Endothelial cell of umbilical vein (primary cell): ENCODE measurements around the gene MAN2B1. TPM values are rescaled to one million over a fixed set of nuclear protein-coding genes. Genes with fewer than 3 reads are reported as not detected.

Source experiments
- BruUV-seq: library from RNA; stranded (reverse); fragments of 400-500 nt; replicated peaks from 2 replicates; lab custom pipeline; 2021; lab: Mats Ljungman, UMichigan
- CTCF ChIA-PET: fragments of 300-600, 350-600 bp; sonication (Branson Sonifier 250); formaldehyde crosslinking; loops from one replicate; lab custom pipeline; 2021; ENCODE audit warnings: antibody characterized with exemption, inconsistent platforms; lab: Charles Lee
- POLR2A ChIA-PET: fragments of 300-600, 350-600 bp; sonication (Branson Sonifier 250); formaldehyde crosslinking; loops from one replicate; lab custom pipeline; 2021; ENCODE audit warnings: antibody characterized with exemption, inconsistent platforms; lab: Charles Lee
- DNase-seq: peaks from one replicate; pipeline ENCODE4 v3.0.0-alpha.2; 2011; ENCODE audit warnings: low read depth, low spot score
- FAIRE-seq: peaks from 2 replicates; lab custom pipeline; 2011; peaks lifted over from hg19 to GRCh38; lab: Jason Lieb, UNC
- H2AFZ ChIP-seq: 2 replicates; pipeline ENCODE4 v1.6.0; 2012; ENCODE audit warnings: low read depth, low read length, control low read depth, inconsistent platforms
- H3K27ac ChIP-seq: 2 replicates; pipeline ENCODE4 v1.5.1; 2011; ENCODE audit warnings: low read depth, mild to moderate bottlenecking, control low read depth, low read length, moderate library complexity; ENCODE audit not compliant: insufficient read depth
- H3K27me3 ChIP-seq, 2 experiments: 2 replicates each; pipeline versions ENCODE4 v1.6.0 to v1.6.1; 2011; ENCODE audit warnings: low read length in 2 of 2, mixed read lengths in 1 of 2; ENCODE audit not compliant: control insufficient read depth in 2 of 2, insufficient read depth in 2 of 2
- H3K36me3 ChIP-seq, 2 experiments: 2 replicates in 1 of 2; 3 replicates in 1 of 2; pipeline ENCODE4 v1.5.1; 2011; ENCODE audit warnings: low read length in 2 of 2, mild to moderate bottlenecking in 1 of 2, moderate library complexity in 1 of 2; ENCODE audit not compliant: control insufficient read depth in 2 of 2, insufficient read depth in 2 of 2; ENCODE audit errors: extremely low read depth in 1 of 2
- H3K4me1 ChIP-seq: 3 replicates; pipeline ENCODE4 v1.5.1; 2011; ENCODE audit warnings: mild to moderate bottlenecking, low read length; ENCODE audit not compliant: control insufficient read depth, insufficient read depth; ENCODE audit errors: extremely low read depth
- H3K4me2 ChIP-seq: 2 replicates; pipeline ENCODE4 v1.6.1; 2011; ENCODE audit warnings: low read length, control low read depth, mixed read lengths; ENCODE audit not compliant: insufficient read depth
- H3K4me3 ChIP-seq, 3 experiments: fragments of 200-600 bp in 1 of 3; sonication (generic), shearing (Covaris generic) in 1 of 3; replicated peaks in 1 of 3; 2 replicates each; pipeline ENCODE4 v1.5.1; 2011 to 2016; ENCODE audit warnings: control low read depth in 3 of 3, low read length in 3 of 3, mild to moderate bottlenecking in 2 of 3, inconsistent platforms in 1 of 3, low read depth in 1 of 3, moderate library complexity in 1 of 3; ENCODE audit not compliant: insufficient read depth in 1 of 3
- H3K79me2 ChIP-seq: 2 replicates; pipeline ENCODE4 v1.6.0; 2012; ENCODE audit warnings: low read length, inconsistent platforms; ENCODE audit not compliant: control insufficient read depth, insufficient read depth
- H3K9ac ChIP-seq: replicated peaks from 2 replicates; pipeline ENCODE3; 2011; ENCODE audit warnings: low read length, control low read depth; ENCODE audit not compliant: insufficient read depth; ENCODE audit errors: extremely low read depth
- H3K9me1 ChIP-seq: replicated peaks from 3 replicates; pipeline ENCODE4 v1.6.0; 2011; ENCODE audit warnings: mild to moderate bottlenecking, low read length; ENCODE audit not compliant: control insufficient read depth, insufficient read depth; ENCODE audit errors: extremely low read depth
- H3K9me3 ChIP-seq: replicated peaks from 2 replicates; pipeline ENCODE4 v1.5.1; 2012; ENCODE audit warnings: low read length, inconsistent platforms; ENCODE audit not compliant: control insufficient read depth, insufficient read depth
- H4K20me1 ChIP-seq: replicated peaks from 2 replicates; pipeline ENCODE3; 2011; ENCODE audit warnings: mild to moderate bottlenecking, low read length; ENCODE audit not compliant: control insufficient read depth, insufficient read depth; ENCODE audit errors: extremely low read depth
- EZH2 ChIP-seq: IDR thresholded peaks from 2 replicates; pipeline ENCODE4 v1.6.1; 2012; ENCODE audit warnings: borderline replicate concordance, low read depth, mild to moderate bottlenecking, moderate library complexity, low read length, inconsistent platforms; ENCODE audit not compliant: severe bottlenecking
- GATA2 ChIP-seq: IDR thresholded peaks from 2 replicates; pipeline ENCODE4 v1.7.0; 2011; ENCODE audit warnings: low read depth, mild to moderate bottlenecking, moderate library complexity, mixed read lengths, low read length; ENCODE audit not compliant: insufficient read length, insufficient read depth
- MYC ChIP-seq: IDR thresholded peaks from one replicate; pipeline ENCODE4 v1.6.1; 2011; ENCODE audit warnings: mild to moderate bottlenecking, low read depth, low read length
- POLR2A ChIP-seq: IDR thresholded peaks from 2 replicates; pipeline ENCODE4 v1.6.1; 2012; ENCODE audit warnings: low read depth, mild to moderate bottlenecking, control low read depth, low read length
- dilution Hi-C: fragments of 300-500 bp; cut with MboI; formaldehyde crosslinking; loops from one replicate; pipeline ENCODE4 v1.15.0; 2019; ENCODE audit warnings: low sequenced_read_pairs; ENCODE audit not compliant: extremely low pct_ligation_motif_present
- intact Hi-C: fragments of 100-400 bp; cut with micrococcal nuclease; formaldehyde crosslinking; loops from one replicate; pipeline ENCODE4 v1.10.0; 2022
- polyA plus RNA-seq, 4 experiments: library from polyadenylated mRNA; depleted of rRNA in 3 of 4; stranded (reverse) in 3 of 4; unstranded in 1 of 4; fragments of >200 nt; gene quantifications; 2 replicates each; pipeline versions ENCODE4 v1.2.1 to v1.2.3, GENCODE V29; 2011 to 2012; ENCODE audit warnings: missing spikeins in 1 of 4
- total RNA-seq: library from RNA; stranded (reverse); gene quantifications from 2 replicates; pipeline ENCODE4 v1.2.3, GENCODE V29; 2021

The MAN2B1 gene
- total and polyA plus RNA-seq, 2 donors (not counting 3 experiments of a cell fraction or from before 2014, with no cell fraction given), result 64.4 to 76.8 TPM

- dilution Hi-C loops, result no loop called here
- FAIRE-seq, result no peak
- POLR2A ChIA-PET, result no interaction called here
Observed at GRCh38 chr19:12617646-12618045, 48.9 kb downstream of the MAN2B1 start.

GRCh38 chr19:12611361-12611699 is 55.2 kb downstream of the MAN2B1 start:
- Histone ChIP-seq H3K27ac (peak overlapping the region; percentile 91), H3K4me1 (peaks cover 13% of the 10 kb centered on the region), H3K4me2 (peak overlapping the region; percentile 99), H3K27me3 (no peaks in the 10 kb centered on the region), H3K4me3 (peak overlapping the region; percentile 83 to 97 (median 91)), H2AFZ (peak overlapping the region; percentile 30), H3K9me3 (no peaks in the 10 kb centered on the region), H4K20me1 (no peaks in the 10 kb centered on the region), H3K9me1 (no peaks in the 10 kb centered on the region), H3K36me3 (peaks cover 3 to 15% of the 10 kb centered on the region in 2 experiments), H3K79me2 (peaks cover 42% of the 10 kb centered on the region), H3K9ac (peak overlapping the region; percentile 91)
- ChIA-PET POLR2A (interaction anchor here (1.3 kb wide), 1 partner anchor 35 kb away, joined by 4 read pairs; no protein-coding TSS in a partner anchor), CTCF (interaction anchor here (0.9 to 1.4 kb wide), 9 partner anchors 16 to 687 kb away, joined by 3 to 13 read pairs (median 3); no protein-coding TSS in a partner anchor)
- intact Hi-C loops (loop anchor here (2.0 to 10.0 kb wide), 2 partner anchors 123 to 171 kb away; partner anchors contain the start of genes GET3, TRIR and ZNF443), dilution Hi-C loops (no loop called here)
- BruUV-seq, result no TSS peak
- DNase-seq, result peak; percentile 74
- FAIRE-seq, result peak; percentile 73
- TF ChIP-seq EZH2 (no peak), POLR2A (peak; percentile 1)

More at GRCh38 chr19:12617646-12618045, 48.9 kb downstream of the MAN2B1 start:
- TF ChIP-seq MYC (no peak), EZH2 (no peak), GATA2 (no peak)
- no TSS peak for BruUV-seq
- H2AFZ ChIP-seq, result no peak overlapping the region
- intact Hi-C loops, result loop anchor here (10.0 kb wide), 1 partner anchor 117 kb away; the partner anchor contains the start of genes GET3 and TRIR
- no peaks in the 10 kb centered on the region for H4K20me1 ChIP-seq
- H3K9me3 ChIP-seq, result no peaks in the 10 kb centered on the region
- no peak overlapping the region for H3K27ac ChIP-seq
- H3K27me3 ChIP-seq, result no peaks in the 10 kb centered on the region
- peaks cover 68% of the 10 kb centered on the region for H3K79me2 ChIP-seq
- CTCF ChIA-PET, result interaction anchor here (1.5 kb wide), 1 partner anchor 22 kb away, joined by 3 read pairs; no protein-coding TSS in a partner anchor
- no peak overlapping the region for H3K9ac ChIP-seq
- peaks cover 3 to 8% of the 10 kb centered on the region in 2 experiments for H3K36me3 ChIP-seq
- DNase-seq, result no peak
- H3K4me2 ChIP-seq, result no peak overlapping the region
- no peaks in the 10 kb centered on the region for H3K4me1 ChIP-seq
- H3K4me3 ChIP-seq, result no peak overlapping the region
- no peaks in the 10 kb centered on the region for H3K9me1 ChIP-seq
